ENCODE data around the gene ZXDC. TPM values are rescaled to one million over a fixed set of nuclear protein-coding genes. Genes with fewer than 3 reads are reported as not detected.
A peak's percentile ranks its signal among the peaks of the same experiment; 100 is the strongest.

The ZXDC gene
- total and polyA plus RNA-seq, 9 of the 15 experiments (the other 6 are each of a cell fraction or from before 2014, with no cell fraction given), result 0.59 to 13.4 (median 7.3) TPM

- no peaks in the 10 kb centered on the region for H3K9me1 ChIP-seq (ENCODE audit: control insufficient read depth, insufficient read depth, low read length)
- H3K79me2 ChIP-seq (ENCODE audit: control insufficient read depth, insufficient read depth, low read length), result no peaks in the 10 kb centered on the region
- H3K27me3 ChIP-seq (ENCODE audit: control insufficient read depth in 2 of 2, insufficient read depth in 2 of 2, low read length in 2 of 2), result peaks cover 3 to 41% of the 10 kb centered on the region in 2 experiments; a peak in 4 of 5 replicates
- H3K4me2 ChIP-seq (ENCODE audit: insufficient read depth, low read length), result peak overlapping the region; percentile 71
- H3K4me1 ChIP-seq (replicated peaks in 1 of 2; ENCODE audit: control insufficient read depth in 2 of 2, insufficient read depth in 2 of 2, low read length in 2 of 2), result peaks cover 0 to 13% of the 10 kb centered on the region in 2 experiments; a peak in 3 of 5 replicates
- in situ Hi-C loops (cut with MboI) (loop anchor here (25.0 kb wide), 1 partner anchor 252 kb away; no protein-coding TSS in a partner anchor), intact Hi-C loops (cut with micrococcal nuclease) (loop anchor here (1.0 to 2.0 kb wide), 4 partner anchors 32 to 255 kb away; partner anchors contain the start of gene KLF15)
- FAIRE-seq (no peak), ATAC-seq (peak; percentile 99), DNase-seq (ENCODE audit: extremely low read depth in 1 of 4, low spot score in 3 of 4) (peak; percentile 68 to 77 (median 72))
- H3K36me3 ChIP-seq (ENCODE audit: control insufficient read depth, insufficient read depth, low read length), result no peaks in the 10 kb centered on the region
- no peak overlapping the region for H3K27ac ChIP-seq (ENCODE audit: extremely low read depth, low read depth, low read length)
- CTCF ChIA-PET (ENCODE audit: low intra/inter-chr PET ratio), result interaction anchor here (0.7 to 2.1 kb wide), 5 partner anchors 130 to 256 kb away, joined by 3 to 30 read pairs (median 3); no protein-coding TSS in a partner anchor
- H3K9ac ChIP-seq (ENCODE audit: insufficient read depth in 1 of 2, low read depth in 2 of 2, low read length in 2 of 2), result peak overlapping the region in 1 of 2 experiments; percentile 76; a peak in 2 of 4 replicates
- POLR2A ChIA-PET, result interaction anchor here (1.0 kb wide), 1 partner anchor 31 kb away, joined by 3 read pairs; no protein-coding TSS in a partner anchor
- BruUV-seq (replicated peaks), result no TSS peak
- no peak overlapping the region; the same call in 1 of the 2 replicates for H3K4me3 ChIP-seq
- H2AFZ ChIP-seq (ENCODE audit: low read depth, low read length), result peak overlapping the region; percentile 75
- WGBS (ENCODE audit: insufficient coverage, low coverage, missing lambda C conversion rate), result 22% methylated on average over 27 of the region's 58 CpGs
- H4K20me1 ChIP-seq (replicated peaks; ENCODE audit: control insufficient read depth, insufficient read depth, low read length), result 0 out of 2 replicates have a peak, but pooled peaks cover 3% of the 10 kb centered on the region
- H3K9me3 ChIP-seq (replicated peaks; ENCODE audit: control insufficient read depth, insufficient read depth, low read depth, low read length), result no peaks in the 10 kb centered on the region
- 0 out of 4 replicates have a peak, but pooled peaks of 1 of the 2 experiments have one; percentile 27 for TF ChIP-seq TEAD1 (CRISPR knock-in tag; IDR thresholded peaks at IDR 0.05)
- 0 out of 2 replicates have a peak, but pooled peaks have one; percentile 37 for TF ChIP-seq ZBTB7A (IDR thresholded peaks at IDR 0.05; ENCODE audit: borderline replicate concordance, control insufficient read depth, low read depth, low read length)
- TF ChIP-seq SMC3 (conservative IDR thresholded peaks at IDR 0.05; ENCODE audit: insufficient read depth, low read depth, low read length), result peak; percentile 79
- TF ChIP-seq DEAF1 (CRISPR knock-in tag; IDR thresholded peaks at IDR 0.05), result peak; percentile 94
- TF ChIP-seq SMAD4 (CRISPR knock-in tag; conservative IDR thresholded peaks at IDR 0.05), result peak; percentile 62; the same call in 1 of the 2 replicates
- TF ChIP-seq RBM25 (IDR thresholded peaks at IDR 0.05; ENCODE audit: low read depth, low read length, severe bottlenecking), result no peak
- peak; percentile 66 for TF ChIP-seq CXXC5 (CRISPR knock-in tag; IDR thresholded peaks at IDR 0.05)
- TF ChIP-seq MAZ (CRISPR knock-in tag; conservative IDR thresholded peaks at IDR 0.05 in 1 of 2, IDR thresholded peaks at IDR 0.05 in 1 of 2), result peak in 1 of 2 experiments; percentile 46; a peak in 2 of 4 replicates
- 0 out of 2 replicates have a peak, but pooled peaks have one; percentile 31 for TF ChIP-seq POLR2G (IDR thresholded peaks at IDR 0.05; ENCODE audit: low read depth, low read length)
- peak; percentile 58 for TF ChIP-seq CCNT2 (IDR thresholded peaks at IDR 0.05; ENCODE audit: borderline replicate concordance, extremely low read depth, insufficient read length, low read depth, low read length)
- peak; percentile 91 to 99 (median 99) for TF ChIP-seq CTCF (IDR thresholded peaks at IDR 0.05 in 2 of 3, conservative IDR thresholded peaks at IDR 0.05 in 1 of 3; ENCODE audit: insufficient read depth in 2 of 3, low read depth in 1 of 3, low read length in 3 of 3)
- no peak for TF ChIP-seq ZNF586 (CRISPR knock-in tag; conservative IDR thresholded peaks at IDR 0.05)
Measured at GRCh38 chr3:126389112-126389793, 86.4 kb downstream of the ZXDC start.
